HCT116 (cell line): ENCODE data around the gene NDUFS4. TPM values are rescaled to one million over a fixed set of nuclear protein-coding genes. Genes with fewer than 3 reads are reported as not detected.
"Not testable (repeated sequence)": the region's sequence is repeated elsewhere in the genome, so short reads cannot be mapped to it uniquely, and the experiment has no call there.

ENCODE experiments used
- ATAC-seq: fragments of 200-7000 bp; cut with Tn5 transposase; 2 replicates; pipeline ENCODE4 v1.9.1; 2020; ENCODE audit warnings: mild to moderate bottlenecking, moderate library complexity
- BruUV-seq: library from RNA; stranded (reverse); fragments of 400-500 nt; replicated peaks from 2 replicates; lab custom pipeline; 2021; lab: Mats Ljungman, UMichigan
- CTCF ChIA-PET: fragments of 300-600 bp; sonication (Branson Sonifier 250); formaldehyde crosslinking; loops from one replicate; lab custom pipeline; 2021; ENCODE audit warnings: antibody characterized with exemption; lab: Charles Lee
- POLR2A ChIA-PET: fragments of 300-600, 350-600 bp; sonication (Branson Sonifier 250); formaldehyde crosslinking; loops from one replicate; lab custom pipeline; 2021; ENCODE audit warnings: antibody characterized with exemption; lab: Charles Lee
- RAD21 ChIA-PET, 2 experiments: fragments of 300-600 bp; sonication (Branson Sonifier 250); formaldehyde crosslinking; loops; one replicate each; lab custom pipeline; 2023; ENCODE audit warnings: low total read pairs in 2 of 2; ENCODE audit not compliant: uncharacterized antibody in 2 of 2, unreplicated experiment in 2 of 2, low non-redundant PET in 1 of 2; lab: Charles Lee
- DNase-seq: peaks from one replicate; pipeline ENCODE4 v3.0.0-alpha.2; 2010; ENCODE audit warnings: low read depth, low spot score
- H2AFZ ChIP-seq: fragments of 200-600 bp; shearing (Covaris generic), sonication (generic); 2 replicates; pipeline ENCODE4 v1.6.1; 2017; ENCODE audit warnings: low read depth, mixed run types, mixed read lengths, antibody characterized with exemption, low read length; ENCODE audit not compliant: poor library complexity, severe bottlenecking
- H3K27ac ChIP-seq: 2 replicates; pipeline ENCODE4 v1.5.1; 2012; ENCODE audit warnings: low read depth, low read length
- H3K27me3 ChIP-seq: fragments of 200-600 bp; sonication (generic); 2 replicates; pipeline ENCODE4 v1.6.1; 2016; ENCODE audit warnings: mixed run types, low read length, mixed read lengths; ENCODE audit not compliant: insufficient read depth
- H3K36me3 ChIP-seq, 2 experiments: fragments of 200-500 bp in 1 of 2; fragments of 200-600 bp in 1 of 2; sonication (Bioruptor generic) in 1 of 2; sonication (generic) in 1 of 2; 2 replicates each; pipeline versions ENCODE4 v1.5.1 to v1.6.1; 2014 to 2016; ENCODE audit warnings: low read length in 2 of 2, inconsistent platforms in 1 of 2, mixed read lengths in 1 of 2, mixed run types in 1 of 2; ENCODE audit not compliant: insufficient read depth in 2 of 2, control insufficient read depth in 1 of 2
- H3K4me1 ChIP-seq, 2 experiments: fragments of 200-600 bp in 1 of 2; sonication (generic) in 1 of 2; 2 replicates each; pipeline versions ENCODE4 v1.5.1 to v1.6.1; 2012 to 2017; ENCODE audit warnings: low read length in 2 of 2, inconsistent platforms in 1 of 2, mild to moderate bottlenecking in 1 of 2, mixed read lengths in 1 of 2, mixed run types in 1 of 2, moderate library complexity in 1 of 2; ENCODE audit not compliant: insufficient read depth in 2 of 2, control insufficient read depth in 1 of 2
- H3K4me2 ChIP-seq: fragments of 200-600 bp; sonication (generic); 2 replicates; pipeline ENCODE4 v1.6.1; 2017; ENCODE audit warnings: mixed run types, low read length, mixed read lengths
- H3K4me3 ChIP-seq, 2 experiments: fragments of 200-600 bp in 1 of 2; sonication (generic) in 1 of 2; replicated peaks in 1 of 2; 2 replicates each; pipeline ENCODE4 v1.5.1; 2011 to 2016; ENCODE audit warnings: low read length in 2 of 2, control low read depth in 1 of 2, low read depth in 1 of 2, mild to moderate bottlenecking in 1 of 2, mixed read lengths in 1 of 2, mixed run types in 1 of 2
- H3K79me2 ChIP-seq: fragments of 200-600 bp; sonication (generic); 2 replicates; pipeline ENCODE4 v1.6.1; 2017; ENCODE audit warnings: mild to moderate bottlenecking, mixed run types, low read length, moderate library complexity, mixed read lengths; ENCODE audit not compliant: insufficient read depth
- H3K9ac ChIP-seq: fragments of 200-600 bp; sonication (generic); 2 replicates; pipeline ENCODE4 v1.6.1; 2016; ENCODE audit warnings: low read length, mixed read lengths
- H3K9me2 ChIP-seq: fragments of 200-600 bp; sonication (generic), shearing (Covaris generic); 2 replicates; pipeline ENCODE4 v1.6.1; 2017; ENCODE audit warnings: mixed run types, mild to moderate bottlenecking, moderate library complexity; ENCODE audit not compliant: insufficient read depth
- H3K9me3 ChIP-seq, 2 experiments: fragments of 200-500 bp in 1 of 2; fragments of 200-600 bp in 1 of 2; sonication (Bioruptor generic) in 1 of 2; sonication (generic) in 1 of 2; 2 replicates each; pipeline ENCODE4 v1.6.1; 2014 to 2017; ENCODE audit warnings: low read length in 2 of 2, mixed read lengths in 2 of 2, inconsistent platforms in 1 of 2, low read depth in 1 of 2, mild to moderate bottlenecking in 1 of 2, mixed run types in 1 of 2, moderate library complexity in 1 of 2; ENCODE audit not compliant: control insufficient read depth in 1 of 2, insufficient read depth in 1 of 2
- H4K20me1 ChIP-seq: fragments of 200-600 bp; sonication (generic), shearing (Covaris generic); 2 replicates; pipeline ENCODE4 v1.6.1; 2017; ENCODE audit warnings: mixed run types, mild to moderate bottlenecking, moderate library complexity; ENCODE audit not compliant: insufficient read depth
- CBX3 ChIP-seq: IDR thresholded peaks from 2 replicates; pipeline ENCODE4 v1.6.1; 2012; ENCODE audit warnings: low read depth
- CEBPB ChIP-seq: IDR thresholded peaks from 2 replicates; pipeline ENCODE4 v1.6.1; 2012; ENCODE audit warnings: low read depth
- EGR1 ChIP-seq: IDR thresholded peaks from 2 replicates; pipeline ENCODE4 v1.6.1; 2012; ENCODE audit warnings: low read depth
- EZH2phosphoT487 ChIP-seq: fragments of 200-600 bp; IDR thresholded peaks from 2 replicates; pipeline ENCODE4 v1.6.1; 2018; ENCODE audit warnings: antibody characterized with exemption, borderline replicate concordance
- POLR2A ChIP-seq: IDR thresholded peaks from 2 replicates; pipeline ENCODE4 v1.7.0; 2011; ENCODE audit warnings: borderline replicate concordance; ENCODE audit not compliant: insufficient read depth, insufficient read length; ENCODE audit errors: extremely low read depth
- SIN3A ChIP-seq: IDR thresholded peaks from 2 replicates; pipeline ENCODE4 v1.6.1; 2012; ENCODE audit warnings: low read depth
- SRF ChIP-seq: IDR thresholded peaks from 2 replicates; pipeline ENCODE4 v1.6.1; 2012; ENCODE audit warnings: low read depth
- intact Hi-C: fragments of 100-400 bp; cut with micrococcal nuclease; formaldehyde crosslinking; loops from 2 replicates; pipeline ENCODE4 v1.10.0; 2022
- total RNA-seq: library from RNA; stranded (reverse); gene quantifications from one replicate; pipeline ENCODE4 v1.2.1, GENCODE V29; 2021; ENCODE audit not compliant: unreplicated experiment
- TF ChIP-seq, protein P1 (sequence below): IDR thresholded peaks from 2 replicates; pipeline ENCODE4 v1.6.1; 2012; ENCODE audit warnings: low read depth
- TF ChIP-seq, protein P2 (sequence below): IDR thresholded peaks from 2 replicates; pipeline ENCODE4 v1.6.1; 2012

The NDUFS4 gene
- total RNA-seq, 1 experiment from 2014 or later, result 91.4 TPM

DNA sequence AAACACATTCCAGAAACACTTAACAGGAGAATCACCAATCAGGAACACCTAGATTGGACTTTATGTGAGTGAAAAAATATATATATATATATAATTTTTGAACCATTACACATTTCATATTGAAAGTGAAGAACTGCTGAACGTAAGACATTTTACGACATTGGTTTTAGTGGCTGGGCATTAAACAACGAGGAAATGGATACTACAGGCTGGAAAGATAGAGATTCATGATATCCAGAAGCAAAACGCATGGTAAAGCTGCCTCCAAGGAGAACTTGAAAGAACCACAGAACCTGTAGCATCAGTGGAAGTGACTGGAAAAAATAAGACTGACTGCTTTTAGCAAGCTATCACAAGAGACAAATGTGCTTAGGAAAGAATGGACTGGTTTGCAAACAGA, 13.2 kb upstream of the NDUFS4 start:
- RAD21 ChIA-PET, result no interaction called here
- Histone ChIP-seq H3K9me3 (no peaks in the 10 kb centered on the region), H2AFZ (no peak overlapping the region)
- no peak for ATAC-seq
- TF ChIP-seq, protein P1, sequence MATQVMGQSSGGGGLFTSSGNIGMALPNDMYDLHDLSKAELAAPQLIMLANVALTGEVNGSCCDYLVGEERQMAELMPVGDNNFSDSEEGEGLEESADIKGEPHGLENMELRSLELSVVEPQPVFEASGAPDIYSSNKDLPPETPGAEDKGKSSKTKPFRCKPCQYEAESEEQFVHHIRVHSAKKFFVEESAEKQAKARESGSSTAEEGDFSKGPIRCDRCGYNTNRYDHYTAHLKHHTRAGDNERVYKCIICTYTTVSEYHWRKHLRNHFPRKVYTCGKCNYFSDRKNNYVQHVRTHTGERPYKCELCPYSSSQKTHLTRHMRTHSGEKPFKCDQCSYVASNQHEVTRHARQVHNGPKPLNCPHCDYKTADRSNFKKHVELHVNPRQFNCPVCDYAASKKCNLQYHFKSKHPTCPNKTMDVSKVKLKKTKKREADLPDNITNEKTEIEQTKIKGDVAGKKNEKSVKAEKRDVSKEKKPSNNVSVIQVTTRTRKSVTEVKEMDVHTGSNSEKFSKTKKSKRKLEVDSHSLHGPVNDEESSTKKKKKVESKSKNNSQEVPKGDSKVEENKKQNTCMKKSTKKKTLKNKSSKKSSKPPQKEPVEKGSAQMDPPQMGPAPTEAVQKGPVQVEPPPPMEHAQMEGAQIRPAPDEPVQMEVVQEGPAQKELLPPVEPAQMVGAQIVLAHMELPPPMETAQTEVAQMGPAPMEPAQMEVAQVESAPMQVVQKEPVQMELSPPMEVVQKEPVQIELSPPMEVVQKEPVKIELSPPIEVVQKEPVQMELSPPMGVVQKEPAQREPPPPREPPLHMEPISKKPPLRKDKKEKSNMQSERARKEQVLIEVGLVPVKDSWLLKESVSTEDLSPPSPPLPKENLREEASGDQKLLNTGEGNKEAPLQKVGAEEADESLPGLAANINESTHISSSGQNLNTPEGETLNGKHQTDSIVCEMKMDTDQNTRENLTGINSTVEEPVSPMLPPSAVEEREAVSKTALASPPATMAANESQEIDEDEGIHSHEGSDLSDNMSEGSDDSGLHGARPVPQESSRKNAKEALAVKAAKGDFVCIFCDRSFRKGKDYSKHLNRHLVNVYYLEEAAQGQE, result no peak
- no peak for TF ChIP-seq SRF
- no peak for TF ChIP-seq EZH2phosphoT487
- TF ChIP-seq SIN3A, result no peak
- TF ChIP-seq EGR1, result no peak
- TF ChIP-seq CEBPB, result no peak
- TF ChIP-seq CBX3, result no peak
- no peak for TF ChIP-seq POLR2A
- TF ChIP-seq, protein P2, sequence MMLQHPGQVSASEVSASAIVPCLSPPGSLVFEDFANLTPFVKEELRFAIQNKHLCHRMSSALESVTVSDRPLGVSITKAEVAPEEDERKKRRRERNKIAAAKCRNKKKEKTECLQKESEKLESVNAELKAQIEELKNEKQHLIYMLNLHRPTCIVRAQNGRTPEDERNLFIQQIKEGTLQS, result no peak
- TF ChIP-seq, all 23 proteins: peak for 0
- no peak overlapping the region for H3K4me3 ChIP-seq
- no peaks in the 10 kb centered on the region for H4K20me1 ChIP-seq
- DNase-seq, result no peak
- no peaks in the 10 kb centered on the region for H3K9me2 ChIP-seq
- POLR2A ChIA-PET, result interaction anchor here (1.8 kb wide), 1 partner anchor 54 kb away, joined by 6 read pairs; no protein-coding TSS in a partner anchor
- H3K36me3 ChIP-seq, result no peaks in the 10 kb centered on the region
- intact Hi-C loops, result no loop called here
- no peaks in the 10 kb centered on the region for H3K27me3 ChIP-seq
- no TSS peak for BruUV-seq
- H3K27ac ChIP-seq, result no peak overlapping the region
- no peak overlapping the region for H3K9ac ChIP-seq
- CTCF ChIA-PET, result no interaction called here
- H3K4me1 ChIP-seq, result no peaks in the 10 kb centered on the region
- H3K4me2 ChIP-seq, result no peak overlapping the region
- H3K79me2 ChIP-seq, result no peaks in the 10 kb centered on the region

DNA sequence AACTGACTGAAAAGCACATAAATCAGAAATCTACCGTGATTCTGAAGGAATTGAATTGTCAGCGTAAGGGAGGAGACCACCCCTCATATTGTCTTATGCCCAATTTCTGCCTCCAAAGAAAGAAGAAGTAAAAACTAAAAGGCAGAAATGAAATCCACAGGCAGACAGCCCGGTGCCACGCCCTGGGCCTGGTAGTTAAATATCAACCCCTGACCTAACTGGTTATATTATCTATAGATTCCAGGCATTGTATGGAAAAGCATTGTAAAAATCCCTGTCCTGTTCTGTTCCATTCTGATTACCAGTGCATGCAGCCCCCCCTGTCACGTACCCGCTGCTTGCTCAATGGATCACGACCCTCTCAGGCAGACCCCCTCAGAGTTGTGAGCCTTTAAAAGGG, 11.9 kb upstream of the NDUFS4 start:
- H3K4me2 ChIP-seq, BruUV-seq, RAD21 ChIA-PET, ATAC-seq, CTCF ChIA-PET, H3K9ac ChIP-seq, POLR2A ChIA-PET, H3K4me1 ChIP-seq, H3K9me2 ChIP-seq, H3K4me3 ChIP-seq, H3K36me3 ChIP-seq, H3K27me3 ChIP-seq, H3K9me3 ChIP-seq, H2AFZ ChIP-seq, H4K20me1 ChIP-seq, intact Hi-C loops, H3K79me2 ChIP-seq, DNase-seq, H3K27ac ChIP-seq: not testable (repeated sequence)
